Endothelial cell of umbilical vein (primary cell): ENCODE data around the gene HRH3.

Experiments used
- CTCF ChIP-seq, 2 donors: IDR thresholded peaks; 1 replicate in 1 of 2; 2 replicates in 1 of 2; pipeline ENCODE4 v1.5.1; 2011; ENCODE audit warnings: low read length in 2 of 2, mild to moderate bottlenecking in 2 of 2, moderate library complexity in 2 of 2, control low read depth in 1 of 2, inconsistent platforms in 1 of 2, low read depth in 1 of 2; ENCODE audit not compliant: insufficient read depth in 1 of 2; ENCODE audit errors: extremely low read depth in 1 of 2
- EZH2 ChIP-seq: IDR thresholded peaks from 2 replicates; pipeline ENCODE4 v1.6.1; 2012; ENCODE audit warnings: borderline replicate concordance, low read depth, mild to moderate bottlenecking, moderate library complexity, low read length, inconsistent platforms; ENCODE audit not compliant: severe bottlenecking
- MAX ChIP-seq: IDR thresholded peaks from 2 replicates; pipeline ENCODE4 v1.6.1; 2011; ENCODE audit not compliant: insufficient read depth, insufficient read length
- POLR2AphosphoS5 ChIP-seq: IDR thresholded peaks from 2 replicates; pipeline ENCODE4 v1.6.1; 2012; ENCODE audit warnings: low read depth, mild to moderate bottlenecking, control low read depth, low read length, moderate library complexity; ENCODE audit not compliant: insufficient read depth

- TF ChIP-seq CTCF (IDR thresholded peaks at IDR 0.05; ENCODE audit: extremely low read depth in 1 of 2, insufficient read depth in 1 of 2, low read depth in 1 of 2, low read length in 2 of 2) (no peak), MAX (no peak), POLR2AphosphoS5 (no peak), EZH2 (no peak)
Measured at GRCh38 chr20:62205618-62206387, 14.3 kb downstream of the HRH3 start.
